Gastroesophageal sphincter (tissue), 4 donors: ENCODE results near the gene RNF26. TPM values are rescaled to one million over a fixed set of nuclear protein-coding genes. Genes with fewer than 3 reads are reported as not detected.
A peak's percentile ranks its signal among the peaks of the same experiment; 100 is the strongest.

ENCODE experiments used
- ATAC-seq: fragments of 150-250 bp; one replicate; pipeline ENCODE4 v1.9.1; 2016; ENCODE audit warnings: mild to moderate bottlenecking, moderate library complexity
- H3K27ac ChIP-seq, 4 donors: fragments of 200-600 bp; sonication (generic) in 3 of 4; 1 replicate in 3 of 4; 2 replicates in 1 of 4; pipeline ENCODE4 v1.5.1; 2016 to 2019
- H3K27me3 ChIP-seq: fragments of 200-600 bp; sonication (generic); one replicate; pipeline ENCODE4 v1.5.1; 2019
- H3K36me3 ChIP-seq, 2 donors: fragments of 200-600 bp; sonication (generic); one replicate each; pipeline ENCODE4 v1.5.1; 2019; ENCODE audit warnings: control low read depth in 1 of 2
- H3K4me1 ChIP-seq, 3 donors: fragments of 200-600 bp; sonication (generic); 1 replicate in 2 of 3; 2 replicates in 1 of 3; pipeline ENCODE4 v1.5.1; 2016 to 2019; ENCODE audit warnings: control low read depth in 2 of 3
- H3K4me3 ChIP-seq, 2 donors: fragments of 200-600 bp; sonication (generic); one replicate each; pipeline ENCODE4 v1.5.1; 2019; ENCODE audit warnings: mild to moderate bottlenecking in 1 of 2, moderate library complexity in 1 of 2
- H3K9me3 ChIP-seq, 3 donors: fragments of 200-600 bp; sonication (generic); one replicate each; pipeline ENCODE4 v1.5.1; 2017 to 2019; ENCODE audit warnings: control low read depth in 2 of 3
- EP300 ChIP-seq: sonication (generic); formaldehyde crosslinking; IDR thresholded peaks from one replicate; pipeline ENCODE4 v1.6.1; 2017; ENCODE audit warnings: antibody characterized with exemption, mild to moderate bottlenecking
- POLR2A ChIP-seq, 2 donors: fragments of 450-650 bp; IDR thresholded peaks; one replicate each; pipeline ENCODE4 v1.6.1; 2017; ENCODE audit warnings: antibody characterized with exemption in 2 of 2, mild to moderate bottlenecking in 2 of 2, moderate library complexity in 1 of 2
- POLR2AphosphoS5 ChIP-seq: sonication (generic); formaldehyde crosslinking; IDR thresholded peaks from one replicate; pipeline ENCODE4 v1.6.1; 2017; ENCODE audit warnings: antibody characterized with exemption
- WGBS, 2 donors: methylation state at CpG; one replicate each; pipeline ENCODE4 v1.1.5; 2018; ENCODE audit warnings: low coverage in 1 of 2; 5-methylcytosine and 5-hydroxymethylcytosine counted together
- total RNA-seq, 4 donors: library from RNA; depleted of rRNA; stranded (reverse); fragments of >200 nt; gene quantifications; one replicate each; pipeline ENCODE4 v1.1.0, GENCODE V29; 2016
- TF ChIP-seq, protein P1 (sequence below), 4 experiments: fragments of 200-600 bp in 2 of 4; fragments of 450-650 bp in 2 of 4; sonication (generic) in 1 of 4; IDR thresholded peaks; one replicate each; pipeline ENCODE4 v1.5.1; 2017 to 2019; ENCODE audit warnings: antibody characterized with exemption in 4 of 4, mild to moderate bottlenecking in 2 of 4, moderate library complexity in 2 of 4

The RNF26 gene
- total RNA-seq, 4 donors from 2014 or later, result 13.0 to 39.6 (median 17.1) TPM

DNA sequence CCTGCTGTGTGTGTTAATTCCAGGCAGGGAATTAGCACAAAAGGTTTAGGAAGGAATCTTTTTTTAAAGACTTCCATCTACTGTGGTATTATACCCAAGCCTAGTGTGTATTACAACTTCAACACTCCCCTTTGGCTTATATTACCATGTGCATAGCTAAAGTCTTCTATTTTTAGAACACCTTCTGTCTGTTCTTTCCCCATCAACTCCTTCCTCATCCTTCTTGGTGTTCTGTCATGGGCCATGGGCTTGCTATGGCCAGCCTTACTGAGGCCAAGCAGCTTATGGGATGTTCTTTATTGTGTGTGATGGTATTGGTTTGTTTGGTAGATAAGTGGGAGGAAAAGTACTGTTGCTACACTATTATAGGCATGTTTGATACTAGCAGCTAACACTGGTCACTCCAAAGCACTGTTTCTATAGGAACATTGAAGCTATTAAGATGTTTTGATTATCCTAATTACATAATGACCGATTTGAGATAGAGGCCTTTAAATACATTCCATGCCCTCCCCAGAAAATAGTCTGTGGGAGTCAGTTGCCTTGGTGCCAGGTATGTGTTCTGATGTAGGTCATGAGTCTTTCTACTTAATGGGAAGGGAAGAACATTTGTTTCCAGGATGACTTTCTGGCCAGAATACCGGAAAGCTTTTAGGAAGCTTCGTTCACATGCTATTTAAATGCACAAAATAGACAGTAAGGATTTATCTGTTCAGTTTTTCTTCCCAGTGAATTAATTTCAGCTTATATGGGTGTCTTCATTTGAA is 33.9 kb upstream of the RNF26 start:
- ATAC-seq, result peak; percentile 63
- H3K9me3 ChIP-seq, result no peaks in the 10 kb centered on the region
- H3K36me3 ChIP-seq, result peaks cover 0 to 70% of the 10 kb centered on the region in 2 donors
- H3K27me3 ChIP-seq, result no peaks in the 10 kb centered on the region
- H3K4me1 ChIP-seq, result peaks cover 0 to 58% (median 19%) of the 10 kb centered on the region in 3 donors
- peak overlapping the region; percentile 55 to 98 (median 78) for H3K27ac ChIP-seq
- WGBS, 2 donors, result 41 to 62% methylated on average over 3 of the region's 3 CpGs
- no peak overlapping the region for H3K4me3 ChIP-seq
- TF ChIP-seq POLR2A (IDR thresholded peaks at IDR 0.05) (no peak), POLR2AphosphoS5 (peak; percentile 51)

DNA sequence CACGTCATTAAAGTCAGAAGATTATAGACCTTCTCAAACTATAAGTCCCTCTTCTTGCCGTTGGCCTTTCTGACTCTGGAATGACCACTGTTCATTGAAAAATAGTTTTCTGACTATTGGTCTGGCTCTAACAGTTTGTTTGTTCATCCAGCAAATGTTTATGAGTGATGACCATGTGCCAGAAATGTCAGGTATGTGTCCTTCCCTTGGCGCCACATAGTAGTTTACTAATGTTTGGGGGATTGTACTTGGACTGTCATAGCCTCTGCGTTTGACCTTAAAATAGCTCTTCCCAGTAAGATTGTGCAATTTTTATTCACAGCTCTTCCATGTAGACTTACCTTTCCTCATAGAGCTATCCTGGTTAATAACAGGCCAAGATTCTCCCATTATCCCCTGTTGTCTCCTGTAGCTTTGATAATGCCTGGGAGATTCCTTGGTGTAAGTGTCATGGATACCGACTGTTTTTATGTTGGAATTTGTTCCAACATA is 31.1 kb upstream of the RNF26 start:
- no peak for ATAC-seq
- H3K4me3 ChIP-seq, result no peak overlapping the region
- H3K9me3 ChIP-seq, result no peaks in the 10 kb centered on the region
- peaks cover 0 to 76% (median 19%) of the 10 kb centered on the region in 3 donors for H3K4me1 ChIP-seq
- TF ChIP-seq POLR2A (IDR thresholded peaks at IDR 0.05) (no peak), POLR2AphosphoS5 (no peak), EP300 (no peak)
- TF ChIP-seq, protein P1, sequence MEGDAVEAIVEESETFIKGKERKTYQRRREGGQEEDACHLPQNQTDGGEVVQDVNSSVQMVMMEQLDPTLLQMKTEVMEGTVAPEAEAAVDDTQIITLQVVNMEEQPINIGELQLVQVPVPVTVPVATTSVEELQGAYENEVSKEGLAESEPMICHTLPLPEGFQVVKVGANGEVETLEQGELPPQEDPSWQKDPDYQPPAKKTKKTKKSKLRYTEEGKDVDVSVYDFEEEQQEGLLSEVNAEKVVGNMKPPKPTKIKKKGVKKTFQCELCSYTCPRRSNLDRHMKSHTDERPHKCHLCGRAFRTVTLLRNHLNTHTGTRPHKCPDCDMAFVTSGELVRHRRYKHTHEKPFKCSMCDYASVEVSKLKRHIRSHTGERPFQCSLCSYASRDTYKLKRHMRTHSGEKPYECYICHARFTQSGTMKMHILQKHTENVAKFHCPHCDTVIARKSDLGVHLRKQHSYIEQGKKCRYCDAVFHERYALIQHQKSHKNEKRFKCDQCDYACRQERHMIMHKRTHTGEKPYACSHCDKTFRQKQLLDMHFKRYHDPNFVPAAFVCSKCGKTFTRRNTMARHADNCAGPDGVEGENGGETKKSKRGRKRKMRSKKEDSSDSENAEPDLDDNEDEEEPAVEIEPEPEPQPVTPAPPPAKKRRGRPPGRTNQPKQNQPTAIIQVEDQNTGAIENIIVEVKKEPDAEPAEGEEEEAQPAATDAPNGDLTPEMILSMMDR (IDR thresholded peaks at IDR 0.05), result no peak
- 78 to 82% methylated on average over 3 to 5 of the region's 5 CpGs for WGBS, 2 donors
- H3K36me3 ChIP-seq, result peaks cover 0 to 62% of the 10 kb centered on the region in 2 donors
- no peaks in the 10 kb centered on the region for H3K27me3 ChIP-seq
- peak overlapping the region; percentile 63 to 98 (median 72) for H3K27ac ChIP-seq

DNA sequence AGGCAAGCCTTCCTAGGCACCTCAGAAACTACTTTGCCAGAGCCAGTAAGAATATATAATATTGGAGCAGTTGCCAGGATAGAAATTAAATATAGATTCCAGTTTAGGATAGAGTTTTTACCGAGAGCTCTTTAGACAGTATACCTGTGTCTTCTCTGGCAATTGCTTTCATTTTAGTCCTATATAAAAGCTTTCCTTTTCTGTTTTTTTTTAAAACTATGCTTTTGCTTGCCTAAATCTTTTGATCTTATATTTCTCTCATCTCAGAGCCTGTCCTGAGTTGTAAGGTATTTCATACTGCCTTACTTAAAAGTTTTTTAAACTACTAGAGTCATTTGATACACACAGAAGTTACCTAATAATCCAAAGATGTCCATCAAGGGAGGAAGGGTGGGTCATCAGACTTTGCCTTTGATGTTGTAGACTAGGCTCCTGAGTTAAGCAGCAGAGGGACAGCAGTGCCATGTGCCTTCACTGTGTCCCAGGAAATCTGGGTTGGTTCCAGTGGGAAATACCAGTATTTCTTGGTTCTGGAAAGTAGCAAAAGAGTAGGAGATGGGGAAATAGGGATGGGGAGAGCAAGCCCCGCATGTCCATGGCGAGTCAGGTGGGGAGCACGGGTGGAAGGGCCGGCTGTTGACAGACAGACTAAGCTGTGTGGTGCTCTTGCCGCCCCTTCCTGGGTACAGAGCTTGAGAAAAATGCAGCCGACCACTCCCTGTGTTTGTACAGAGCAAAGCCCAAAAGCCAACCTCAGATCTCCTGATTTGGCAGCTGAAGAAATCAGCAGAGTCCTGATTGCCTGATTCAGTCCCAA is 28.6 kb upstream of the RNF26 start:
- Histone ChIP-seq H3K4me1 (peaks cover 0 to 73% (median 5%) of the 10 kb centered on the region in 3 donors), H3K4me3 (no peak overlapping the region), H3K36me3 (peaks cover 0 to 64% of the 10 kb centered on the region in 2 donors), H3K27me3 (no peaks in the 10 kb centered on the region), H3K9me3 (no peaks in the 10 kb centered on the region), H3K27ac (peak overlapping the region; percentile 27 to 99 (median 88))
- 64 to 83% methylated on average over 1 to 7 of the region's 7 CpGs for WGBS, 2 donors
- ATAC-seq, result no peak
- TF ChIP-seq POLR2A (IDR thresholded peaks at IDR 0.05) (no peak), EP300 (no peak), POLR2AphosphoS5 (no peak)
- TF ChIP-seq, protein P1 (IDR thresholded peaks at IDR 0.05), result no peak

- Histone ChIP-seq H3K36me3 (peaks cover 0 to 65% of the 10 kb centered on the region in 2 donors), H3K4me1 (peaks cover 0 to 73% (median 0%) of the 10 kb centered on the region in 3 donors), H3K4me3 (no peak overlapping the region), H3K9me3 (no peaks in the 10 kb centered on the region), H3K27ac (peak overlapping the region; percentile 27 to 99 (median 88)), H3K27me3 (no peaks in the 10 kb centered on the region)
- TF ChIP-seq EP300, result no peak
- TF ChIP-seq POLR2A (IDR thresholded peaks at IDR 0.05), result peak in 1 of 2 donors; percentile 15
- TF ChIP-seq, protein P1 (IDR thresholded peaks at IDR 0.05), result no peak
- TF ChIP-seq POLR2AphosphoS5, result peak; percentile 74
- ATAC-seq, result peak; percentile 77
- WGBS, 2 donors, result 13 to 17% methylated on average over 1 of the region's 5 CpGs
Observed at GRCh38 chr11:119306373-119306890, 27.9 kb upstream of the RNF26 start.

DNA sequence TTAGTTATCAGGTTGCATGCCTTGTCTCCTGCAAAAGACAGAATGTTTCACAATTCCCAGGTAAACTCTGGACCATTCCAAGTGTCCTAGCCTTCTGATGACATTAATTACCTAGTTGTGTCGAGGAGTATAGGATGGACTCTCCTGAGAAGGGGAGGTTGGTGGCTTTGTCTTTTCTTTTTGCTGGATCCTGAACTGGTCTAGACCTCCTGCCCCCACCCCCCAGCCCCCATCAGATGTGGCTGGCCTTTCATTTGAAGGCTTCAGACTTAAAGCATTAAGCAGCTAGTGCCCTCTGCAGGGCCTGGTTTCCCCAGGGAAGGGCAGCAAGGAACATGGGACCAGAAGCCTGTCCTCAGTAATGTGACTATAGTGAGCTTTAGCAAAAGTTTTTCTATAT is 27.1 kb upstream of the RNF26 start:
- peaks cover 0 to 76% (median 0%) of the 10 kb centered on the region in 3 donors for H3K4me1 ChIP-seq

More for the DNA sequence above, 27.1 kb upstream of the RNF26 start:
- peak overlapping the region; percentile 27 to 99 (median 88) for H3K27ac ChIP-seq
- WGBS, 2 donors, result 0 to 20% methylated on average over 1 of the region's 1 CpG
- ATAC-seq, result no peak
- H3K36me3 ChIP-seq, result peaks cover 0 to 66% of the 10 kb centered on the region in 2 donors
- H3K27me3 ChIP-seq, result no peaks in the 10 kb centered on the region
- no peaks in the 10 kb centered on the region for H3K9me3 ChIP-seq
- TF ChIP-seq EP300 (no peak), POLR2AphosphoS5 (peak; percentile 14), POLR2A (IDR thresholded peaks at IDR 0.05) (no peak)
- TF ChIP-seq, protein P1 (IDR thresholded peaks at IDR 0.05), result peak in 3 of 4 experiments; percentile 20 to 55 (median 25)
- H3K4me3 ChIP-seq, result no peak overlapping the region
